IPS-15b (cell line): ENCODE results near the gene DCDC2C.
A peak's percentile ranks its signal among the peaks of the same experiment; 100 is the strongest.

Source experiments
- H3K27me3 ChIP-seq: one replicate; pipeline ENCODE4 v1.6.1; 2013; ENCODE audit warnings: low read length; ENCODE audit not compliant: control insufficient read depth, insufficient read depth
- H3K36me3 ChIP-seq: one replicate; pipeline ENCODE4 v1.6.1; 2013; ENCODE audit warnings: low read length; ENCODE audit not compliant: control insufficient read depth, insufficient read depth
- H3K4me1 ChIP-seq: one replicate; pipeline ENCODE4 v1.6.1; 2013; ENCODE audit warnings: mild to moderate bottlenecking, low read length; ENCODE audit not compliant: control insufficient read depth, insufficient read depth
- H3K4me3 ChIP-seq: one replicate; pipeline ENCODE4 v1.5.1; 2013; ENCODE audit warnings: low read depth, low read length
- H3K9ac ChIP-seq: one replicate; pipeline ENCODE4 v1.6.1; 2013; ENCODE audit warnings: low read depth, mild to moderate bottlenecking, low read length
- H3K9me3 ChIP-seq: one replicate; pipeline ENCODE4 v1.6.1; 2013; ENCODE audit warnings: mild to moderate bottlenecking, low read length; ENCODE audit not compliant: control insufficient read depth, insufficient read depth

Gene DCDC2C

DNA sequence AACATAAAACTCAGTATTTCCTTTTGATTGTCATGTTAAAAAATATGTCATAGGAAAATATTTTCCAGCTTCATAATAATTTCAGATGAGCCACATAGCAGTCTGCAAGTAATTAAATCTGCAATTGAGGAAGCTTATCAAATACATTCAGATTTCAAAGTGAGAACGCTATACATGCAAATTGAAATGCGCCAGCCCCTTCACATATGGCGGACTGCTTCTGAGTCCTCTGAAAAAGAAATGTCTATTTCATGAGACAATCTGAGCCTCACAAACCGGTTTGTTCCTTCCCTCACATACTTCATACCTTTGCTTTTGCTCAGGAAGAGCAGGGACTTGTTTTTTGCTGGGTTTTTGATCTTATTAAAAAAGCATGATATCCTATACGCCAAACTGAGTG lies 2.3 kb upstream of the DCDC2C start:
- Histone ChIP-seq H3K9me3 (no peaks in the 10 kb centered on the region), H3K4me1 (no peaks in the 10 kb centered on the region), H3K27me3 (peaks cover 20% of the 10 kb centered on the region), H3K36me3 (no peaks in the 10 kb centered on the region), H3K9ac (no peak overlapping the region), H3K4me3 (no peak overlapping the region)

- Histone ChIP-seq H3K4me1 (no peaks in the 10 kb centered on the region), H3K36me3 (no peaks in the 10 kb centered on the region), H3K9me3 (no peaks in the 10 kb centered on the region), H3K4me3 (peak overlapping the region; percentile 39), H3K27me3 (peaks cover 20% of the 10 kb centered on the region), H3K9ac (no peak overlapping the region)
Observed at GRCh38 chr2:3703757-3704355, 481 bp downstream of the DCDC2C start.

DNA sequence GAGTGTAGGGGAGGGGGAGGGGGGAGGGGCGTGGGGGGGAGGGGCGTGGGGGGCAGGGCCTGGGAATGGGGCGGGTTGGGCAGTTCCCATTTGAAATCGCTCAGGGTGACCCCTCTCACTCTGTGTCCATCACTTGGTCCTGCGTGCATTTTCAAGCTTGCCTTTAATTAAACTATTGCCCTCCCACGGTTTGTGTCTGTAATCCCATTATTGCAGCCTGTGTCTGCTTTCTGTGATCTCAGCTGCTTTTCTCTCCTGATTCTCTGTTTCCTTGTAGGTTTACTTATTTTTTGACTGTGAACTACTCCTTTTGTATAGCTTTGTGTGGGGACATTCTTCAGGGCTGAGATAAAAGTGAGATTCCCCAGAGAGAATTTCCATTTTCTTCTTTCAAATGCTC lies 1.3 kb downstream of the DCDC2C start:
- H3K36me3 ChIP-seq = no peaks in the 10 kb centered on the region
- no peaks in the 10 kb centered on the region for H3K4me1 ChIP-seq
- H3K27me3 ChIP-seq = peaks cover 20% of the 10 kb centered on the region
- H3K9ac ChIP-seq = no peak overlapping the region
- H3K4me3 ChIP-seq = no peak overlapping the region
- H3K9me3 ChIP-seq = no peaks in the 10 kb centered on the region

- no peaks in the 10 kb centered on the region for H3K4me1 ChIP-seq
- no peak overlapping the region for H3K9ac ChIP-seq
- peaks cover 20% of the 10 kb centered on the region for H3K27me3 ChIP-seq
- H3K9me3 ChIP-seq = no peaks in the 10 kb centered on the region
- no peak overlapping the region for H3K4me3 ChIP-seq
- H3K36me3 ChIP-seq = no peaks in the 10 kb centered on the region
Observed at GRCh38 chr2:3705782-3706181, 2.4 kb downstream of the DCDC2C start.

GRCh38 chr2:3706892-3707291 lies 3.5 kb downstream of the DCDC2C start:
- H3K4me1 ChIP-seq = no peaks in the 10 kb centered on the region
- no peak overlapping the region for H3K9ac ChIP-seq
- no peak overlapping the region for H3K4me3 ChIP-seq
- H3K9me3 ChIP-seq = no peaks in the 10 kb centered on the region
- H3K27me3 ChIP-seq = peaks cover 11% of the 10 kb centered on the region
- H3K36me3 ChIP-seq = no peaks in the 10 kb centered on the region

DNA sequence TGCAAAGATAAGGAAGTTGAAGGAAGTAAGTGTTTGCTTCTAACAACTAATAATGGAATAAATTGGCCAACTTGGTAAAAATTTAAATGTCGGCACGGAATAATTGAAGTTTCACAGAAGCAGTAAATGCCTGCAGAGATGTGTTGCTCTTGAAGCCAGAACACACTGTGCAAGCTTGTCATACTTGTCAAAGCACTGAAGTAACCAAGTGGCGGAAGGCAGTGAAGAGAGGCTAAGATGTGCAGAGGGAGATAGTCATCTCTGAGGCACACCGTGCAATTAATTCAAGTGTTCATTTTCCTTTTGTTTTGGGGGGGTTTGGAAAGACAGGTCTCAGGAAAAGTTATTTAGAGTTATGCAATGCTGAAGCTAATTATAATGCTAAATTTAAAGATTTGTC lies 5.2 kb downstream of the DCDC2C start:
- Histone ChIP-seq H3K9ac (no peak overlapping the region), H3K4me3 (no peak overlapping the region), H3K36me3 (no peaks in the 10 kb centered on the region), H3K9me3 (no peaks in the 10 kb centered on the region), H3K27me3 (no peaks in the 10 kb centered on the region), H3K4me1 (no peaks in the 10 kb centered on the region)

GRCh38 chr2:3709225-3709624 lies 5.8 kb downstream of the DCDC2C start:
- Histone ChIP-seq H3K4me3 (no peak overlapping the region), H3K4me1 (no peaks in the 10 kb centered on the region), H3K36me3 (no peaks in the 10 kb centered on the region), H3K9me3 (no peaks in the 10 kb centered on the region), H3K27me3 (no peaks in the 10 kb centered on the region), H3K9ac (no peak overlapping the region)

DNA sequence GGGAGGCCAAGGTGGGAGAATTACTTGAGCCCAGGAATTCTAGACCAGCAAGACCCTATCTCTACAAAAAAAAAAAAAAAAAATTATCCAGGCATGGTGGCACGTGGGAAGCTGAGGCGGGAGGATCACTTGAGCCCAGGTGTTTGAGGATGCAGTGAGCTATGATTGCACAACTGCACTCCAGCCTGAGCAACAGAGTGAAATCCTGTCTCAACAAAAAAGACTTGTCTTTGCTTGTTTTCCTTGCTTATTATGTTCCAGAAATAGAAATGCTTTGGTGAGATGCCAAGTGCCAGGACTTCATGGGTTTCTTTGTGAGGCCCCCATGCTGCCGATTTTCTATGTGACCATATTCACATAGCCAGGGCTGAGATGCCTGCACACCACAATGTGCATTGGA lies 9.0 kb downstream of the DCDC2C start:
- Histone ChIP-seq H3K9ac (no peak overlapping the region), H3K4me1 (no peaks in the 10 kb centered on the region), H3K36me3 (no peaks in the 10 kb centered on the region), H3K4me3 (no peak overlapping the region), H3K27me3 (no peaks in the 10 kb centered on the region), H3K9me3 (no peaks in the 10 kb centered on the region)

GRCh38 chr2:3712831-3713503 lies 9.6 kb downstream of the DCDC2C start:
- H3K4me1 ChIP-seq = no peaks in the 10 kb centered on the region
- no peaks in the 10 kb centered on the region for H3K9me3 ChIP-seq
- no peak overlapping the region for H3K9ac ChIP-seq
- no peaks in the 10 kb centered on the region for H3K27me3 ChIP-seq
- no peaks in the 10 kb centered on the region for H3K36me3 ChIP-seq
- H3K4me3 ChIP-seq = no peak overlapping the region

GRCh38 chr2:3718679-3719078 lies 15.3 kb downstream of the DCDC2C start:
- H3K4me3 ChIP-seq = no peak overlapping the region
- H3K36me3 ChIP-seq = no peaks in the 10 kb centered on the region
- no peaks in the 10 kb centered on the region for H3K4me1 ChIP-seq
- no peaks in the 10 kb centered on the region for H3K27me3 ChIP-seq
- H3K9ac ChIP-seq = no peak overlapping the region
- H3K9me3 ChIP-seq = no peaks in the 10 kb centered on the region

GRCh38 chr2:3725002-3725401 lies 21.6 kb downstream of the DCDC2C start:
- Histone ChIP-seq H3K36me3 (no peaks in the 10 kb centered on the region), H3K9ac (no peak overlapping the region), H3K4me3 (no peak overlapping the region), H3K27me3 (no peaks in the 10 kb centered on the region), H3K4me1 (peaks cover 8% of the 10 kb centered on the region), H3K9me3 (no peaks in the 10 kb centered on the region)

- no peaks in the 10 kb centered on the region for H3K27me3 ChIP-seq
- H3K4me1 ChIP-seq = peaks cover 8% of the 10 kb centered on the region
- no peaks in the 10 kb centered on the region for H3K36me3 ChIP-seq
- no peaks in the 10 kb centered on the region for H3K9me3 ChIP-seq
- no peak overlapping the region for H3K9ac ChIP-seq
- H3K4me3 ChIP-seq = no peak overlapping the region
Observed at GRCh38 chr2:3725458-3726250, 22.3 kb downstream of the DCDC2C start.
